ENCODE measurements around the gene SIL1.

The SIL1 gene

GRCh38 chr5:138930371-138931097, 267.6 kb downstream of the SIL1 start:
- ChIA-PET CTCF (interaction anchor here (1.5 kb wide), 1 partner anchor 36 kb away, joined by 3 read pairs; no protein-coding TSS in a partner anchor), POLR2A (no interaction called here)
- TF ChIP-seq CTCF (IDR thresholded peaks at IDR 0.05; ENCODE audit: control extremely low read depth, extremely low read depth, low read depth, missing control alignments): no peak
- no peak for DNase-seq (ENCODE audit: extremely low spot score)

- no peak for DNase-seq (ENCODE audit: extremely low spot score)
- no peak for TF ChIP-seq CTCF (IDR thresholded peaks at IDR 0.05; ENCODE audit: control extremely low read depth, extremely low read depth, low read depth, missing control alignments)
- CTCF ChIA-PET: interaction anchor here (1.5 kb wide), 1 partner anchor 37 kb away, joined by 3 read pairs; no protein-coding TSS in a partner anchor
Measured at GRCh38 chr5:138929571-138929955, 268.6 kb downstream of the SIL1 start.

GRCh38 chr5:138927979-138928378, 270.2 kb downstream of the SIL1 start:
- POLR2A ChIA-PET: no interaction called here
- no peak for DNase-seq (ENCODE audit: extremely low spot score)
- no peak for TF ChIP-seq CTCF (IDR thresholded peaks at IDR 0.05; ENCODE audit: control extremely low read depth, extremely low read depth, low read depth, missing control alignments)
- CTCF ChIA-PET: interaction anchor here (1.7 kb wide), 1 partner anchor 26 kb away, joined by 5 read pairs; no protein-coding TSS in a partner anchor

More at GRCh38 chr5:138929571-138929955, 268.6 kb downstream of the SIL1 start:
- POLR2A ChIA-PET: no interaction called here

GRCh38 chr5:138927544-138927943, 270.6 kb downstream of the SIL1 start:
- no peak for TF ChIP-seq CTCF (IDR thresholded peaks at IDR 0.05; ENCODE audit: control extremely low read depth, extremely low read depth, low read depth, missing control alignments)
- DNase-seq (ENCODE audit: extremely low spot score): no peak
- ChIA-PET POLR2A (no interaction called here), CTCF (interaction anchor here (1.0 to 1.7 kb wide), 2 partner anchors 26 to 308 kb away, joined by 3 to 5 read pairs; no protein-coding TSS in a partner anchor)

- DNase-seq (ENCODE audit: extremely low spot score): no peak
- TF ChIP-seq CTCF (IDR thresholded peaks at IDR 0.05; ENCODE audit: control extremely low read depth, extremely low read depth, low read depth, missing control alignments): no peak
- POLR2A ChIA-PET: no interaction called here
- CTCF ChIA-PET: interaction anchor here (1.0 to 1.7 kb wide), 2 partner anchors 27 to 308 kb away, joined by 3 to 5 read pairs; no protein-coding TSS in a partner anchor
Measured at GRCh38 chr5:138926688-138927448, 271.3 kb downstream of the SIL1 start.

- ChIA-PET CTCF (interaction anchor here (1.7 kb wide), 1 partner anchor 12 kb away, joined by 3 read pairs; no protein-coding TSS in a partner anchor), POLR2A (no interaction called here)
- no peak for DNase-seq (ENCODE audit: extremely low spot score)
- no peak for TF ChIP-seq CTCF (IDR thresholded peaks at IDR 0.05; ENCODE audit: control extremely low read depth, extremely low read depth, low read depth, missing control alignments)
Measured at GRCh38 chr5:138926257-138926656, 271.9 kb downstream of the SIL1 start.
